ENCODE results near the gene C2orf81.
A peak's percentile ranks its signal among the peaks of the same experiment; 100 is the strongest.

C2orf81 gene

DNA sequence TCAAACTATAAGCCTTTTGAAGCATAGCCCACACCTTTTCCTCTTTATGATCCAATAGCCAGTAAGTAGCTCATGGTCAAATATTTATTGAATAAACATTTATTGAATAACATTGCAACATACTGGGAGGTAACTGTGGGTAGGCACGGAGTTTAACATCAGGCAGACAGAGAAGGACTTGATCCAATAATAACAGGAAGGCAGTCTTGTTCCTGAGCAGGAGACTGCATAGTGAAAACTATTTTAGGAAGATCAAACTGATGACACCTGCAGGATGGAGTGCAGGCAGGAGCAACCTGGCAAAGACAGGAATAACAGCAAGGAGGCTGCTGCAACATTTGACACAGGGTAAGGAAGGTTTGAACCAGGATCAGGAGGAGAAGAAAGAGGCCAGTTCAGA, 38.2 kb downstream of the C2orf81 start:
- H3K27me3 ChIP-seq (ENCODE audit: control insufficient read depth, insufficient read depth, low read length), result no peaks in the 10 kb centered on the region
- no peaks in the 10 kb centered on the region for H3K9me3 ChIP-seq (ENCODE audit: control insufficient read depth, insufficient read depth, low read length)
- H3K4me1 ChIP-seq (ENCODE audit: control insufficient read depth, insufficient read depth, low read length), result peaks cover 15% of the 10 kb centered on the region
- no peak overlapping the region for H3K9ac ChIP-seq (ENCODE audit: low read depth, low read length)
- H3K27ac ChIP-seq (ENCODE audit: low read depth, low read length), result no peak overlapping the region
- H3K36me3 ChIP-seq (ENCODE audit: control insufficient read depth, insufficient read depth, low read length), result peaks cover 28% of the 10 kb centered on the region
- no peak overlapping the region for H3K4me3 ChIP-seq (ENCODE audit: low read depth, low read length)

- Histone ChIP-seq H3K9ac (ENCODE audit: low read depth, low read length) (no peak overlapping the region), H3K27ac (ENCODE audit: low read depth, low read length) (no peak overlapping the region), H3K4me1 (ENCODE audit: control insufficient read depth, insufficient read depth, low read length) (peaks cover 15% of the 10 kb centered on the region), H3K4me3 (ENCODE audit: low read depth, low read length) (no peak overlapping the region), H3K27me3 (ENCODE audit: control insufficient read depth, insufficient read depth, low read length) (no peaks in the 10 kb centered on the region), H3K36me3 (ENCODE audit: control insufficient read depth, insufficient read depth, low read length) (peaks cover 41% of the 10 kb centered on the region), H3K9me3 (ENCODE audit: control insufficient read depth, insufficient read depth, low read length) (no peaks in the 10 kb centered on the region)
Measured at GRCh38 chr2:74381751-74382150, 39.7 kb downstream of the C2orf81 start.

DNA sequence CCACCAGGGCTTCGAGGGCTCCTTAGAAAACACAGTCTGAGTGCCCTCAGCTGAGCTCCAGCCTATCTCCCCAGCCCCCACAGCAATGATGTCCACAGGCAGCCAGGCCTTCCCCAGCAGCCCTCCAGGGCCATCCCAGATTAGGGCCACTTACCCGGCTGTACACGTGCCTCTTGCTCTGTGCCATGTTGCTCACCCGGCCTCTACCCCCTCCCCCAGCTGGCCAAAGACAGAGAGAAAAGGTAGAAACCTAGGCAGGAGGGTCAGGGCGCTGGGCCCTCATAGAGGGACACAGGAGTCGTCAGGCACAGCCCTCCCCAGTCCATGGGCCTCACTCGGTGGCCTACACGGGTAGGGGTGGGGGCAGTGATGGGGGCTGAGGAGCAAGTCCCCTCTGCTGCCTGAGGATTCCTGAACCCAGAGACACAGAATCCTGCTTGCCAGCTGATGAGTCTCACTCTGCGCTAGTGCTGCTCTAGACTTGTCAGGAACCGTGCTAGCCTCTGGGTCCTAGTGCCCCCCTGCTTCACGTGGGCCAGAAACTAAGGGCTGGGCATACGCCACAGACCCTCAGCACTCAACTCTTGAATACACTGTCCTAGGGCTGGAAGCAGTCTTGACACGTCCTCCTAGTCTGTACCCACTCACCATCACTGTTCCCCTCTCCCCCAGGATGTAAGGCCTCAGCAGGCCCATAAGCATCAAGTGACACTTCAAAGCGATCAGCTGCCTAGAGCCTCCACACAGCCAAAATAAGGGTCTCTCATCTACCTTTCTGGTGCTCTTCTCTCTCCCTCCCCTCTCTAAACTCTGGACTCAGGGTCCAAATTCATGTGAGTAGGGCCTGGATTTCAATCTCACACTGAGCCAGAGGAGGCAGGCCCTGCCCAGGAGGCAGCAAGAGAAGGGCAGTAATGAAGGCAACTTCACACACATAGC, 41.3 kb downstream of the C2orf81 start, which contains the start of gene DCTN1:
DCTN1 (minus strand) TSS at position 461 of the 939 bp plus-strand sequence; CDS start at position 187, 274 bp downstream.
- Histone ChIP-seq H3K27ac (ENCODE audit: low read depth, low read length) (peak within 1 kb of the TSS; percentile 62), H3K9me3 (ENCODE audit: control insufficient read depth, insufficient read depth, low read length) (no peaks in the 10 kb centered on the region), H3K36me3 (ENCODE audit: control insufficient read depth, insufficient read depth, low read length) (peaks cover 41% of the 10 kb centered on the region), H3K9ac (ENCODE audit: low read depth, low read length) (no peak within 1 kb of the TSS), H3K4me3 (ENCODE audit: low read depth, low read length) (peak within 1 kb of the TSS; percentile 36; the same call in 1 of the 2 replicates), H3K4me1 (ENCODE audit: control insufficient read depth, insufficient read depth, low read length) (peaks cover 15% of the 10 kb centered on the region), H3K27me3 (ENCODE audit: control insufficient read depth, insufficient read depth, low read length) (no peaks in the 10 kb centered on the region)

- H3K36me3 ChIP-seq (ENCODE audit: control insufficient read depth, insufficient read depth, low read length), result peaks cover 24% of the 10 kb centered on the region
- no peak overlapping the region for H3K27ac ChIP-seq (ENCODE audit: low read depth, low read length)
- H3K9me3 ChIP-seq (ENCODE audit: control insufficient read depth, insufficient read depth, low read length), result no peaks in the 10 kb centered on the region
- H3K4me3 ChIP-seq (ENCODE audit: low read depth, low read length), result no peak overlapping the region
- no peaks in the 10 kb centered on the region for H3K27me3 ChIP-seq (ENCODE audit: control insufficient read depth, insufficient read depth, low read length)
- no peak overlapping the region for H3K9ac ChIP-seq (ENCODE audit: low read depth, low read length)
- H3K4me1 ChIP-seq (ENCODE audit: control insufficient read depth, insufficient read depth, low read length), result peaks cover 33% of the 10 kb centered on the region
Measured at GRCh38 chr2:74378007-74378406, 43.4 kb downstream of the C2orf81 start.

GRCh38 chr2:74375838-74376237, 45.6 kb downstream of the C2orf81 start:
- Histone ChIP-seq H3K4me1 (ENCODE audit: control insufficient read depth, insufficient read depth, low read length) (peaks cover 34% of the 10 kb centered on the region), H3K4me3 (ENCODE audit: low read depth, low read length) (no peak overlapping the region), H3K27ac (ENCODE audit: low read depth, low read length) (no peak overlapping the region), H3K9me3 (ENCODE audit: control insufficient read depth, insufficient read depth, low read length) (no peaks in the 10 kb centered on the region), H3K36me3 (ENCODE audit: control insufficient read depth, insufficient read depth, low read length) (peaks cover 33% of the 10 kb centered on the region), H3K27me3 (ENCODE audit: control insufficient read depth, insufficient read depth, low read length) (no peaks in the 10 kb centered on the region), H3K9ac (ENCODE audit: low read depth, low read length) (no peak overlapping the region)

- Histone ChIP-seq H3K9ac (ENCODE audit: low read depth, low read length) (peak overlapping the region; percentile 13; the same call in 1 of the 2 replicates), H3K27me3 (ENCODE audit: control insufficient read depth, insufficient read depth, low read length) (no peaks in the 10 kb centered on the region), H3K27ac (ENCODE audit: low read depth, low read length) (peak overlapping the region; percentile 21), H3K4me1 (ENCODE audit: control insufficient read depth, insufficient read depth, low read length) (peaks cover 24% of the 10 kb centered on the region), H3K9me3 (ENCODE audit: control insufficient read depth, insufficient read depth, low read length) (no peaks in the 10 kb centered on the region), H3K4me3 (ENCODE audit: low read depth, low read length) (peak overlapping the region; percentile 63), H3K36me3 (ENCODE audit: control insufficient read depth, insufficient read depth, low read length) (peaks cover 45% of the 10 kb centered on the region)
Measured at GRCh38 chr2:74374509-74375205, 46.8 kb downstream of the C2orf81 start.

- Histone ChIP-seq H3K9me3 (ENCODE audit: control insufficient read depth, insufficient read depth, low read length) (no peaks in the 10 kb centered on the region), H3K36me3 (ENCODE audit: control insufficient read depth, insufficient read depth, low read length) (peaks cover 51% of the 10 kb centered on the region), H3K4me3 (ENCODE audit: low read depth, low read length) (peak overlapping the region; percentile 63), H3K27ac (ENCODE audit: low read depth, low read length) (peak overlapping the region; percentile 3), H3K27me3 (ENCODE audit: control insufficient read depth, insufficient read depth, low read length) (no peaks in the 10 kb centered on the region), H3K4me1 (ENCODE audit: control insufficient read depth, insufficient read depth, low read length) (peaks cover 18% of the 10 kb centered on the region), H3K9ac (ENCODE audit: low read depth, low read length) (peak overlapping the region; percentile 13; the same call in 1 of the 2 replicates)
Measured at GRCh38 chr2:74373985-74374384, 47.4 kb downstream of the C2orf81 start.

GRCh38 chr2:74373221-74373676, 48.2 kb downstream of the C2orf81 start:
- H3K9ac ChIP-seq (ENCODE audit: low read depth, low read length), result no peak overlapping the region
- H3K4me3 ChIP-seq (ENCODE audit: low read depth, low read length), result 0 out of 2 replicates have a peak overlapping the region, but pooled peaks have one; percentile 10
- H3K27me3 ChIP-seq (ENCODE audit: control insufficient read depth, insufficient read depth, low read length), result no peaks in the 10 kb centered on the region
- peaks cover 18% of the 10 kb centered on the region for H3K4me1 ChIP-seq (ENCODE audit: control insufficient read depth, insufficient read depth, low read length)
- no peak overlapping the region for H3K27ac ChIP-seq (ENCODE audit: low read depth, low read length)
- H3K36me3 ChIP-seq (ENCODE audit: control insufficient read depth, insufficient read depth, low read length), result peaks cover 59% of the 10 kb centered on the region
- H3K9me3 ChIP-seq (ENCODE audit: control insufficient read depth, insufficient read depth, low read length), result no peaks in the 10 kb centered on the region

DNA sequence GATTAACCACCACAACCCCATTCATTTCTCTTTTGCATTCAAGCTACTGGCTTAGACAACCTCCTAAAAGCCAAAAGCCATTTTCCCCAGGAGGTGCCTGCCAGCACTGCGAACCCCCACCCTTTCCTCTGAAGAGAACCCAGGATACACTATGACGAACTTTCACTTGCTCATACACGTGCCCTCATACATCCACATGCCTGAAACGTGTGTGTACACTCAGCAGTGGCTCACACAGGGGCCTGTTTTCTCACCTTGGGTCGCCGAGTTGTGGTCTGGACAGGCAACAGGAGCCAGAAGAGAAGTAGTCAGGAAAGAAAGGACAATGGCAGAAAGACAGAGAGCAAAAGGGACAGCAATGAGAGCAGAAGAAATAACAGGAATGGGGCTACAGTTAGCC, 48.7 kb downstream of the C2orf81 start:
- peaks cover 61% of the 10 kb centered on the region for H3K36me3 ChIP-seq (ENCODE audit: control insufficient read depth, insufficient read depth, low read length)
- H3K27ac ChIP-seq (ENCODE audit: low read depth, low read length), result no peak overlapping the region
- H3K9ac ChIP-seq (ENCODE audit: low read depth, low read length), result no peak overlapping the region
- H3K9me3 ChIP-seq (ENCODE audit: control insufficient read depth, insufficient read depth, low read length), result no peaks in the 10 kb centered on the region
- no peak overlapping the region for H3K4me3 ChIP-seq (ENCODE audit: low read depth, low read length)
- no peaks in the 10 kb centered on the region for H3K27me3 ChIP-seq (ENCODE audit: control insufficient read depth, insufficient read depth, low read length)
- H3K4me1 ChIP-seq (ENCODE audit: control insufficient read depth, insufficient read depth, low read length), result peaks cover 18% of the 10 kb centered on the region

DNA sequence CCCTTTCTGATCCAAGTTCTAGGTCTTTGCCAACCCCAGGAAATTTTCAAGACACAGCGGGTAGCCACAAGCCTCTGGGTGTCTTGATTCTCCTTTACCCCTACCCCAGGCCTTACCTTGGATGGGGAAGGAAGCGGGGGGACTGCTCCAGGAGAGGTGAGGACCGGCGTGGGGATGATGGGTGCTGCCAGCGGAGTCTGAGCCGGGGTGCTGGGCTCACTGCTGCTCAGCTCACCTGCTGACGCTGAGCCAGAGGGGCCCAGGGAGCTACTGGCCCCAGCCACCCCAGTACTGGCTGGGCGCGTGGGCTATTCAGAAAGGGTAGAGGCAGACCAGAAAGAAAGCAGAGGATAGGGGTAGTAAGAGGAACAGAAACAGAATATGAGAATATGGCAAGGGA, 50.0 kb downstream of the C2orf81 start:
- Histone ChIP-seq H3K36me3 (ENCODE audit: control insufficient read depth, insufficient read depth, low read length) (peaks cover 61% of the 10 kb centered on the region), H3K4me3 (ENCODE audit: low read depth, low read length) (no peak overlapping the region), H3K27me3 (ENCODE audit: control insufficient read depth, insufficient read depth, low read length) (no peaks in the 10 kb centered on the region), H3K27ac (ENCODE audit: low read depth, low read length) (no peak overlapping the region), H3K9ac (ENCODE audit: low read depth, low read length) (no peak overlapping the region), H3K4me1 (ENCODE audit: control insufficient read depth, insufficient read depth, low read length) (peaks cover 18% of the 10 kb centered on the region), H3K9me3 (ENCODE audit: control insufficient read depth, insufficient read depth, low read length) (no peaks in the 10 kb centered on the region)

- Histone ChIP-seq H3K4me3 (ENCODE audit: low read depth, low read length) (no peak overlapping the region), H3K9ac (ENCODE audit: low read depth, low read length) (no peak overlapping the region), H3K4me1 (ENCODE audit: control insufficient read depth, insufficient read depth, low read length) (peaks cover 17% of the 10 kb centered on the region), H3K27me3 (ENCODE audit: control insufficient read depth, insufficient read depth, low read length) (no peaks in the 10 kb centered on the region), H3K36me3 (ENCODE audit: control insufficient read depth, insufficient read depth, low read length) (peaks cover 68% of the 10 kb centered on the region), H3K9me3 (ENCODE audit: control insufficient read depth, insufficient read depth, low read length) (no peaks in the 10 kb centered on the region), H3K27ac (ENCODE audit: low read depth, low read length) (no peak overlapping the region)
Measured at GRCh38 chr2:74369976-74370375, 51.4 kb downstream of the C2orf81 start.

Measured in HUES48 (cell line).